VCaP (cell line): Measurements from ENCODE around the gene CATSPERZ.
A peak's percentile ranks its signal among the peaks of the same experiment; 100 is the strongest.

Source experiments
- H3K27ac ChIP-seq: fragments of 450-650 bp; 2 replicates; pipeline ENCODE4 v1.5.1; 2017
- TF ChIP-seq, protein P1 (sequence below): fragments of 450-650 bp; conservative IDR thresholded peaks from 2 replicates; pipeline ENCODE4 v1.5.1; 2017; ENCODE audit warnings: mild to moderate bottlenecking, moderate library complexity

Gene CATSPERZ

GRCh38 chr11:64254326-64254725 is 45.8 kb upstream of the CATSPERZ start:
- H3K27ac ChIP-seq: peak overlapping the region; percentile 89; the same call in 1 of the 2 replicates
- TF ChIP-seq, protein P1, sequence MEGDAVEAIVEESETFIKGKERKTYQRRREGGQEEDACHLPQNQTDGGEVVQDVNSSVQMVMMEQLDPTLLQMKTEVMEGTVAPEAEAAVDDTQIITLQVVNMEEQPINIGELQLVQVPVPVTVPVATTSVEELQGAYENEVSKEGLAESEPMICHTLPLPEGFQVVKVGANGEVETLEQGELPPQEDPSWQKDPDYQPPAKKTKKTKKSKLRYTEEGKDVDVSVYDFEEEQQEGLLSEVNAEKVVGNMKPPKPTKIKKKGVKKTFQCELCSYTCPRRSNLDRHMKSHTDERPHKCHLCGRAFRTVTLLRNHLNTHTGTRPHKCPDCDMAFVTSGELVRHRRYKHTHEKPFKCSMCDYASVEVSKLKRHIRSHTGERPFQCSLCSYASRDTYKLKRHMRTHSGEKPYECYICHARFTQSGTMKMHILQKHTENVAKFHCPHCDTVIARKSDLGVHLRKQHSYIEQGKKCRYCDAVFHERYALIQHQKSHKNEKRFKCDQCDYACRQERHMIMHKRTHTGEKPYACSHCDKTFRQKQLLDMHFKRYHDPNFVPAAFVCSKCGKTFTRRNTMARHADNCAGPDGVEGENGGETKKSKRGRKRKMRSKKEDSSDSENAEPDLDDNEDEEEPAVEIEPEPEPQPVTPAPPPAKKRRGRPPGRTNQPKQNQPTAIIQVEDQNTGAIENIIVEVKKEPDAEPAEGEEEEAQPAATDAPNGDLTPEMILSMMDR: no peak

DNA sequence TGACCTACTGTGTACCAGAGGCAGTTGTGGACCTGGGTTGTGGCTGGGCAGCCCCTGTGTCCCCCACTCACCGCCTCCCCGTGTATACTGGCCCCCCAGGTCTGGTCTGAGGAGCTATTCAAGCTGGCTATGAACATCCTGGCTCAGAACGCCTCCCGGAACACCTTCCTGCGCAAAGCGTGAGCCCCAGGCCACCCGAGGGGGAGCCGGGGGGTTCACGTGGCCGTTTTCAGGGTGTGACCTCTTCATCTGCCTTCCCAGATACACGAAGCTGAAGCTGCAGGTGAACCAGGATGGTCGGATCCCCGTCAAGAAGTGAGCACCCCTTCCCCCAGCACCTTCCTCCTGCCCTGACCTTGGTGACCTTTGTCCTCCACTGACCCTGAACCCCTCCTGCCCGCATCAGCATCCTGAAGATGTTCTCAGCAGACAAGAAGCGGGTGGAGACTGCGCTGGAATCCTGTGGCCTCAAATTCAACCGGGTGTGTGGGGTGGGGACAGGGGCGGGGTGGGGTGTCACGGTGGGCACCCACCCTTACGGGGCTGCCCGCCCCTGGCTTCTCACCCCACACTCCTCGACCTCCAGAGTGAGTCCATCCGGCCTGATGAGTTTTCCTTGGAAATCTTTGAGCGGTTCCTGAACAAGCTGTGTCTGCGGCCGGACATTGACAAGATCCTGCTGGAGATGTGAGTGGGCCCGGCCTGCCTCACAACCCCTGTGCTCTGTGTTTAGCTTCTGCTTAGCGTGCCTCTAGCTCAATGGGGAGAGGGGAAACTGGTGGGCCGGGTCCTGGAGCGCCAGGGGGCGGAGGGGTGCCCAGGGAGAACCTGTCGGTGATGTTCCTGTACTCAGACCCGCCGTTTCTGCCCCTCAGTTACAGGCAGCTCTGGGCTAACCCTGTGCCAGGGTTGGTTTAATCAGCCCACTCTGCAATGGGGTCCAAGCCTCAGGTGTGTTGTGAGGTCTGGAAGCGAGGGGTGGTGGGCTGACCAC is 44.7 kb upstream of the CATSPERZ start:
- TF ChIP-seq, protein P1: no peak
- no peak overlapping the region for H3K27ac ChIP-seq

DNA sequence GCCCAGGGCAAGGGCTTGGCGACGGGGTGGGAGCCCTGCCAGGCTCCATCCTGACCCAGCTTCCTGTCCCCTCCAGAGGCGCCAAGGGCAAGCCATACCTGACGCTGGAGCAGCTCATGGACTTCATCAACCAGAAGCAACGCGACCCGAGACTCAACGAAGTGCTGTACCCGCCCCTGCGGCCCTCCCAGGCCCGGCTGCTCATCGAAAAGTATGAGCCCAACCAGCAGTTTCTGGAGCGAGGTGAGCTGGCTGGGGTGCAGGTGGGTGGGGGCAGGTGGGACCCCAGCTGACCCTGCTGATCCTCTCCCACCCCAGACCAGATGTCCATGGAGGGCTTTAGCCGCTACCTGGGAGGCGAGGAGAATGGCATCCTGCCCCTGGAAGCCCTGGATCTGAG is 43.9 kb upstream of the CATSPERZ start:
- H3K27ac ChIP-seq: no peak overlapping the region
- TF ChIP-seq, protein P1: no peak

DNA sequence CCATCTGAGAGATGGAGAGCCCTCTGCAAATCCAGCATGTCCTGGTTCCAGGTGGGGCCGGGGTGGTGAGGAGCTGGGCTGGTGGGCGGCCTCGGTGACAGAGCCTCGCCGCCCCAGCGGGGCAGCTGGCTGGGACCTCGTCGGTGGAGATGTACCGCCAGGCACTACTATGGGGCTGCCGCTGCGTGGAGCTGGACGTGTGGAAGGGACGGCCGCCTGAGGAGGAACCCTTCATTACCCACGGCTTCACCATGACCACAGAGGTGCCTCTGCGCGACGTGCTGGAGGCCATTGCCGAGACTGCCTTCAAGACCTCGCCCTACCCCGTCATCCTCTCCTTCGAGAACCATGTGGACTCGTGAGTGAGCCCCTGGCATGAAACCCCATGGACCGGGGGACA is 41.8 kb upstream of the CATSPERZ start:
- TF ChIP-seq, protein P1: no peak
- no peak overlapping the region for H3K27ac ChIP-seq

- no peak overlapping the region for H3K27ac ChIP-seq
- TF ChIP-seq, protein P1: no peak; the same call in 1 of the 2 replicates
Observed at GRCh38 chr11:64258946-64259532, 41.1 kb upstream of the CATSPERZ start.

DNA sequence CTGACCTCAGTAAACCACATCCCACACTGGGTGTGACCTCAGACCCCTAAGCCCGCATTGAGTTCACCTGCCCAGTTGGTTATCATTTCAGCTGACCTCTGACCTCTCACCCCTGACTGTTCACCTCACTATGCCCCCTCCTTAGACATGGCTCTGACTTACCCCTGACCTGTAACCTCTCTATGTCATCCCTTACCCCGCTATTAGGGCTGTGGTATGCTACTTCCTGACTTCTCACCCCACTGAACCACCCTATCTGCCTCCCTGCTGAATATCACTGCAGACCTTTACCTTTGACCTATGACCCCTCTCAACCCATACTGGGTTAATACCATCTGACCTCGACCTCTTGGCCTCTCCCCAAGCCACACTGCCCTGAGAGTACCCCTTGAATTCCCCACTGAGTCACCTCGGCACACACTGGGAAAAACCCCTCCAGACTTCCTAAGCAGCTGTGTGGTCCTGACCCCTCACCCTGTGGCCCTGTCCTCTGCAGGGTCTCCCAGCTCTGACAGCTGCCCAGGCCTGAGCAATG is 40.6 kb upstream of the CATSPERZ start:
- no peak overlapping the region for H3K27ac ChIP-seq
- TF ChIP-seq, protein P1: no peak

DNA sequence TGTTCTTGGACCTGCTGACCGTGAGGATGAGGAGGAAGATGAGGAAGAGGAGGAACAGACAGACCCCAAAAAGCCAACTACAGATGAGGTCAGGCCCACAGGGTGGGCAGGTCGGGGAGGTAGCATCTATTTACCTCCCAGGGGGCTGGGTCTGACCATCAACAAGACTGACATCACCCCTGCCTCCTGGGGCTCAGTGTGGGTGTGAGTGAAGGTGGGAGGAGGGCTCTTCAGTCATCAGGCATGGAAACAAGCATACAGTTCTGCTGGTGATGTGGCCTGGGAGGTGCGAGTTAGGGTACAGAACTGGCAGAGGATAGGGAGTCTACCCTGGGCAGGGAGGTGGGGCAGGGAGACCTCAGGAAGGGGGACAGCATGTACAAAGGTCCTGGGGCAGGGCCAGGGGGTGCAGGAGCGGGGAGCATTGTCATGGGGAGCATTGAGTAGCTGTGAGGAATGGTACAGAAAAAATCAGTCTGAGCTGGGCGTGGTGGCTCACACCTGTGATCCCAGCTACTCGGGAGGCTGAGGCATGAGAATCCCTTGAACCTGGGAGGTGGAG is 39.9 kb upstream of the CATSPERZ start:
- TF ChIP-seq, protein P1: no peak
- no peak overlapping the region for H3K27ac ChIP-seq
